NCI-H2081 treated with DMSO at 0.1 percent for 48 hours (cell line): ENCODE measurements around the gene CLBA1.
"Not testable (repeated sequence)": the region's sequence is repeated elsewhere in the genome, so short reads cannot be mapped to it uniquely, and the experiment has no call there.

Experiments
- DNase-seq: peaks from one replicate; lab custom pipeline; 2025; lab: John Stamatoyannopoulos, UW

CLBA1 gene

GRCh38 chr14:104985675-104986486 lies at the start of gene CLBA1:
CLBA1 (plus strand) TSS chr14:104985788; CDS start chr14:104986432, 644 bp downstream.
- DNase-seq = peak; percentile 14

DNA sequence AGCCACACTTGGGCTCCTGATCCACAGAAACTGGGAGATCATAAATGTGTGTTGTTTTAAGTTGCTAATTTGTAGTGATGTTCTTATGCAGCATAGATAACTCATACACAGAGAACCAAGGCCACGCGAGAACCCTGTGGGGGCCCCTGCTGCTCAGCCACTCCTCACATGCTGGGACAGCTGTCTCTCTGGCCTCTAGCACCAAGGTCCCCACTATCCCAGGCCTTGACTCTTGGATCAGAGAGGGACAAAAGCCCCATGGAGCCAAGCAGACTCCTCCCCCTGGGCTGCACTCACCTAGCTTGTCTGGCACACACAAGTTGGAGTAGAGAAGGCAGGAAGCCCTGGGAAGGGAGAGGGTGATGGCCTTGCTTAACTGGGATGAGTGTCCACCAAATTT lies 49.6 kb upstream of the CLBA1 start:
- DNase-seq = no peak

DNA sequence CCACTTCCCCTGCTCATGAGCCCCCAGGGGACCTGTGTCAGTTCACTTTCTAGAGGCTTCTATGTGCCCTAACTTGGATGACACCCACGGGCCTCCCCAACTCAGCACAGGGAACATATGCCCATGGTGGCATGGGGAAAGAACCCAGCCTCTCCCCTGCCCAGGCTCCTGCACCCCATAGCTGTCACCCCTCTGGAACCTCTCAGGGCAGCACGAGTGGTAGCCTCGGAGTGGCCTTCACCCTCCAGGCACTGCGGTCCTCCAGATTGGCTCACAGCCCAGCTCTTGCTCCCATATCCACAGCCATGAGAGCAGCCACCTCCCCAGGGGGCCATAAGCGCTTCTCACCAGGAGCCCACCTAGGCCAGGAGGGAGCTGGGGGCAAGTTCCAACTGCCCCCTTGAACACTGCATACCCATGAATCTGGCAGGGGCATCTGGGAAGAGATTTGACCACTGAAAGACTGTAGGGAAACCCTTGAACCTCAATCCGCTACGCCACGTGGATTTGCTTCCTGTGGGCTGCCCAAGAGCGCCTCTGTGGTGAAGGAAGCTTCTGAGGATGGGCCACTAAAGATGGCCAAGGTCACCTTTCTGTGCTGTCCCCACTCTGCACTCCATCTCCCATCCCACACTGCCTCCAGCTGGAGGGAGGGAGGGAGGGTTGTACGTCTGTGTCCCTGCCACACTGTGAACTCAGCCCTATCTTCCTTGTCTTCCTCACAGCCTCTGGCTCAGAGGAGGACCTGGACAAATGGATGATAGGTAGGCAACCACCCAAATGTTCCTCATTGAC lies 49.0 kb upstream of the CLBA1 start:
- DNase-seq = no peak

DNA sequence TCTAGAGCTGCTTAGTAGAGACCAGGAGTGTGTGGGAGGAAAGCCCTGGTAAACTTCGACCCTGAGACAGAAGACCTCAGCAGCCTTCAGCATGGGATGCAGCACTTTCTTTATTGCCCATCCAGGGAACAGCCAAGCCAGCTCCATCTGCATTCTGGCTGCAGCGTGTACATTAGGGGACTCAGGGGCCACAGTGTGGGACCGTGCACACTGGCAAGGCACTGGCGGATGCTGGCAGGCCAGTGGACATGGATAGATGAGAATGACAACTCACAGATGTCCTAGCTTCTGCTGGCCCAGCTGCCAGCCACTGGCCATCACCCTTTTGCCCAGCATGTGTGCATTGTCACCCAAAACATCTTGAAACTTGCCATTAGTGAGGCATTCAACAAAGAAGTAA lies 48.4 kb upstream of the CLBA1 start:
- no peak for DNase-seq

DNA sequence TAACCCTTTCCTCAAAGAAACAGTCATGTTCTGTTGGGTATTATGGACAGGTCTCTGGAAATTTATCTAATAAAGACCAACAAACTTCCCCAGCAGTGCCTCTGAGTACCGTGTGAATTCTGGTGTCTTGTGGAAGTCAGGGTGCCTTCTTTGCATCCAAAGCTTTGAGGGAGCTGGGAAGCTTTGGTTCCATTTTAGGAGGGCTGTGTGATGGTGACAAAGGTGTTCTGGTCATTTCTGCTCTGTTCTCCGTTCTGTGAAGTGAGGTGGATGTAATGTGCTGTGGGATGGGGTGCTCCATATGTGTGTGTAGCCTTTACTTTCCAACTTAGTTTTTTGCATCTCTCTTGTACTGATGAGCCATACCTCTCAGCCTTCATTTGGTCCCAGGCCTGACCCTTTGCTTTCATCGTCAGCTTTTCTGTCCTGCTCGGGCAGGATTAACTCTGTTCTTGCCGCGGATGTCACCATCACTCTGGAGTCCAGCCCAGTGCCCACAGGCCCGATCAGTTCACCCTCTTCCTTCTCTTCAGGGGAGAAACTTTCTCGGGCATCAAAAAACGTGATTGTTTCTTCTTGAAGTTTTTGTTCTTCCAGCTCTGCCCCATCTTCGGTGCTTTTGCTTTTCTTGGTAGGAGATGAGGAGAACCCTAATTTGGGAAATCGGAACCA lies 47.8 kb upstream of the CLBA1 start:
- no peak for DNase-seq

GRCh38 chr14:104938436-104938835 lies 47.2 kb upstream of the CLBA1 start:
- no peak for DNase-seq

DNA sequence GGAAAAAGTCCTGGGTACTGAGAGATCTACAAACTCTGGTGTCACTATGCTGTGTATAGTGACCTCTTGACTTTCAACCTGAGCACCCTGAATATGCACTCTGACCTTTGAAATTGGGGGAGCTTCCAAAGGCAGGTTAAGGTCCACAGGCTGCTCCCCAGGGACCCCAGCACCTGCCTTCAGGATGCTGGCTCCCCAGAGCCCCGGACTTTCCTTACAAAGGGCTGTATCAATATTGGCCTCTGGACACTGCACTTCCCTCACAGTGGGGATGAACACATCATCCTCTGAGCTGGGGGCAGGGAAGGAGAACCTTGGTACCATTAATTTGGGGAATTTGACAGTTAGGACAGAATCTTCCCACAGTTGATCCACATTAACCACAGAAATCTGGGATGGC lies 46.6 kb upstream of the CLBA1 start:
- DNase-seq = no peak

DNA sequence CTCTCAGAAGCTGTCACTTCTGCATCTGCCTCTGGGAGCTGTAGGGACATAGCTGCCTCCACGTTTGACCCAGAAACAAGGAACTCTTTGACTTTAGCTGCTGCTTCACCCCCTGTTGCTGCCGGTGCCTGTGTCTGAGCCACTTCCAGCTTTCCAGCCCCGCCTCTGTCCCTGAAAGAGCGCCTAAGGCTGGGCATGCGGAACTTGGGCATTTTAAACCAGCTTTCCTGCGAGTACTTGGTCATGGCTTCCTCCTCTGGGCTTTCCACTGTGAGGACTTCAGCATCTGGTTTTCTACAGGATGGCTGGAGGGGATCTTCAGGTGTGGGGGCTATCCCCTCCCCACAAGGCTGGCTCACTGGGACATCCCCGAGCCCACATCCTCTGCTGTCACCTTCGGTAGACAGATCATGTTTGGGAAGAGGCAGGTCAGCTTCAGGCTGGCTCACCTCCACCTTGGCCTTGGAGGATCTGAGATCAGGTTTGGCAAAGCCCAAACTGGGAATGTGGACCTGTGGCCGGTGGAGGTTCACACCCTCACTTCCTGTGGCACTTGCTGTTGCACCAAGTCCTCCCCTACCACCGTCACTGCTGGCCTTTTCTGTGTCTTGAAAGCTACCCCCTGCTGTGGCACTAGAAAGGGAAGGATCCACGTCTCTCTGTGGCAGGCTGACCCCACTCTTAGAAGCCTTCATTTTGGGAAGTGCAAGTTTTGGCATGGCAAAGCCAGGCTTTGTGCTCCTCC lies 45.8 kb upstream of the CLBA1 start:
- DNase-seq = no peak

GRCh38 chr14:104940526-104941150 lies 45.0 kb upstream of the CLBA1 start:
- DNase-seq = no peak

DNA sequence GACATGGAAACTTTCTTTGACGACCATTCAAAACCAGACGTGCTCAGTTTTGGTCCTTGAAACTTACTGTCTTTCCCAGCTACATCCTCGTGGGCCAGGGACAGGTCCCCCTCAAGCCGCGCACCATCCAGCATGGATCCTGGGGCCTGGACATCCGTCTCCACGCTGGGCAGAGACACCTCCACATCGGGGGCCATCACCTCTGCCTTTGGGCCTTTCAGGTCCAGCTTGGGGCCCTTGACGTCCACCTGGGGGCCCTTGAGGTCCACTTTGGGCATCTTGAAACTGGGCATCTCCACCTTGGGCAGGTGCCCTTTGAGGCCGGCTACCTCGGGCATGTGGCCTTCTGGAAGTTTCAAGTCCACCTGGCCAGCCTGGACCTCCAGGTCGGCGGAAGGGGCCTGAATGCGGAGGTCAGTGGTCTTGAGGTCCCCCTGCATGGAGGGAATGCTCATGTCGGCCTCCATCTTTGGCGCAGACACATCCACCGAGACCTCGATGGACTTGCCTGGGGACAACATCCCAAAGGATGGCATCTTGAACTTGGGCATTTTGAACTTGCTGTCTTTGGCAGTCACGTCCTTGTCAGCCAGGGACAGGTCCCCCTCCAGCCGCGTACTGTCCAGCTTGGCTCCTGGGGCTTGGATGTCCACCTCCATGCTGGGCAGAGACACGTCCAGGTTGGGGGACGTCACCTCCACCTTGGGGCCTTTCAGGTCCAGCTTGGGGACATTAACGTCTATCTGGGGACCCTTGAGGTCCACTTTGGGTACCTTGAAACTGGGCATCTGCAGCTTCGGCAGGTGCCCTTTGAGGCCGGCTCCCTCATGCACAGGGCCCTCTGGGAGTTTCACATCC lies 43.9 kb upstream of the CLBA1 start:
- no peak for DNase-seq

GRCh38 chr14:104942586-104942985 lies 43.0 kb upstream of the CLBA1 start:
- DNase-seq = no peak

DNA sequence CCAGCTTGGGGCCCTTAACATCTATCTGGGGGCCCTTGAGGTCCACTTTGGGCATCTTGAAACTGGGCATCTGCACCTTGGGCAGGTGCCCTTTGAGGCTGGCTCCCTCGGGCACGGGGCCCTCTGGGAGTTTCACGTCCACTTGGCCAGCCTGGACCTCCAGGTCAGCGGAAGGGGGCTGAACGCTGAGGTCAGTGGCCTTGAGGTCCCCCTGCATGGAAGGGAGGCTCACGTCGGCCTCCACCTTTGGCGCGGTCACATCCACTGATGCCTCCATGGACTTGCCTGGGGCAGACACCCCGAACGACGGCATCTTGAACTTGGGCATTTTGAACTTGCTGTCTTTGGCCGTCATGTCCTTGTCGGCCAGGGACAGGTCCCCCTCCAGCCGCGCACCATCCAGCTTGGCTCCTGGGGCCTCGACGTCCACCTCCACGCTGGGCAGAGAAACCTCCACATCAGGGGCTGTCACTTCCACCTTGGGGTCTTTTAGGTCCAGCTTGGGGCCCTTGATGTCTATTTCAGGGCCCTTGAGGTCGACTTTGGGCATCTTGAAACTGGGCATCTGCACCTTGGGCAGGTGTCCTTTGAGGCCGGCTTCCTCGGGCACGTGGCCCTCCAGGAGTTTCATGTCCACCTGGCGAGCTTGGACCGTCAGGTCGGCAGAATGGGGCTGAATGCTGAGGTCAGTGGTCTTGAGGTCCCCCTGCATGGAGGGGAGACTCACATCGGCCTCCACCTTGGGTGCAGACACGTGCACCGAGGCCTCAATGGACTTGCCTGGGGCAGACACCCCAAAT lies 42.2 kb upstream of the CLBA1 start:
- not testable (repeated sequence) for DNase-seq

- DNase-seq = not testable (repeated sequence)
Measured at GRCh38 chr14:104944016-104944308, 41.6 kb upstream of the CLBA1 start.

GRCh38 chr14:104944436-104945205 lies 41.0 kb upstream of the CLBA1 start:
- DNase-seq = not testable (repeated sequence)

- not testable (repeated sequence) for DNase-seq
Measured at GRCh38 chr14:104945266-104945665, 40.3 kb upstream of the CLBA1 start.

GRCh38 chr14:104945986-104946965 lies 39.3 kb upstream of the CLBA1 start:
- DNase-seq = not testable (repeated sequence)

DNA sequence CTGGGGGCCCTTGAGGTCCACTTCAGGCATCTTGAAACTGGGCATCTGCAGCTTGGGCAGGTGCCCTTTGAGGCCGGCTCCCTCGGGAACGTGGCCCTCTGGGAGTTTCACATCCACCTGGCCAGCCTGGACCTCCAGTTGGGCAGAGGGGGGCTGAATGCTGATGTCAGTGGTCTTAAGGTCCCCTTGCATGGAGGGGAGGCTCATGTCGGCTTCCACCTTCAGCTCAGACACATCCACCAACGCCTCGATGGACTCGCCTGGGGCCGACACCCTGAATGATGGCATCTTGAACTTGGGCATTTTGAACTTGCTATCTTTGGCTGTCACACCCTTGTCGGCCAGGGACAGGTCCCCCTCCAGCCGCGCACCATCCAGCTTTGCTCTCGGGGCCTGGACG lies 38.4 kb upstream of the CLBA1 start:
- DNase-seq = not testable (repeated sequence)
